Activated CD8-positive, alpha-beta T cell treated with anti-CD3 and anti-CD28 coated beads for 36 hours (primary cell): ENCODE measurements around the gene ATP6V1B1. TPM values are rescaled to one million over a fixed set of nuclear protein-coding genes. Genes with fewer than 3 reads are reported as not detected.

Experiments used
- ATAC-seq: fragments of 200-7000 bp; cut with Tn5 transposase; one replicate; pipeline ENCODE4 v1.10.0; 2021; ENCODE audit warnings: mild to moderate bottlenecking, moderate library complexity
- CTCF ChIA-PET: fragments of 350-600 bp; sonication (Branson Sonifier 250); formaldehyde crosslinking; loops from one replicate; lab custom pipeline; 2021; ENCODE audit warnings: antibody characterized with exemption; lab: Charles Lee
- POLR2A ChIA-PET: fragments of 350-600 bp; sonication (Branson Sonifier 250); formaldehyde crosslinking; loops from one replicate; lab custom pipeline; 2021; ENCODE audit warnings: antibody characterized with exemption; lab: Charles Lee
- DNase-seq: peaks from one replicate; pipeline ENCODE4 v3.0.0-alpha.2; 2020
- H3K27ac Mint-ChIP-seq: one replicate; pipeline ENCODE4 v1.8.0; 2021; ENCODE audit warnings: mild to moderate bottlenecking, mixed read lengths
- H3K27me3 Mint-ChIP-seq: one replicate; pipeline ENCODE4 v1.8.0; 2021; ENCODE audit warnings: mixed read lengths
- H3K36me3 Mint-ChIP-seq: one replicate; pipeline ENCODE4 v1.8.0; 2021; ENCODE audit warnings: low read depth, mixed read lengths
- H3K4me1 Mint-ChIP-seq: one replicate; pipeline ENCODE4 v1.8.0; 2021; ENCODE audit warnings: low read depth, mixed read lengths
- H3K4me3 Mint-ChIP-seq: one replicate; pipeline ENCODE4 v1.8.0; 2021; ENCODE audit warnings: mild to moderate bottlenecking, moderate library complexity, mixed read lengths
- H3K9me3 Mint-ChIP-seq: one replicate; pipeline ENCODE4 v1.8.0; 2021; ENCODE audit warnings: mixed read lengths
- intact Hi-C: fragments of 100-400 bp; cut with micrococcal nuclease; formaldehyde crosslinking; loops from one replicate; pipeline ENCODE4 v1.10.0; 2022
- total RNA-seq, 2 experiments: library from RNA; stranded (reverse); gene quantifications; one replicate each; pipeline ENCODE4 v1.2.3, GENCODE V29; 2021
- TF ChIP-seq, protein P1 (sequence below): fragments of 200-600 bp; IDR thresholded peaks from one replicate; pipeline ENCODE4 v1.8.0; 2022; ENCODE audit warnings: antibody characterized with exemption, mild to moderate bottlenecking

ATP6V1B1 gene
- total RNA-seq, 2 experiments from 2014 or later: not detected

DNA sequence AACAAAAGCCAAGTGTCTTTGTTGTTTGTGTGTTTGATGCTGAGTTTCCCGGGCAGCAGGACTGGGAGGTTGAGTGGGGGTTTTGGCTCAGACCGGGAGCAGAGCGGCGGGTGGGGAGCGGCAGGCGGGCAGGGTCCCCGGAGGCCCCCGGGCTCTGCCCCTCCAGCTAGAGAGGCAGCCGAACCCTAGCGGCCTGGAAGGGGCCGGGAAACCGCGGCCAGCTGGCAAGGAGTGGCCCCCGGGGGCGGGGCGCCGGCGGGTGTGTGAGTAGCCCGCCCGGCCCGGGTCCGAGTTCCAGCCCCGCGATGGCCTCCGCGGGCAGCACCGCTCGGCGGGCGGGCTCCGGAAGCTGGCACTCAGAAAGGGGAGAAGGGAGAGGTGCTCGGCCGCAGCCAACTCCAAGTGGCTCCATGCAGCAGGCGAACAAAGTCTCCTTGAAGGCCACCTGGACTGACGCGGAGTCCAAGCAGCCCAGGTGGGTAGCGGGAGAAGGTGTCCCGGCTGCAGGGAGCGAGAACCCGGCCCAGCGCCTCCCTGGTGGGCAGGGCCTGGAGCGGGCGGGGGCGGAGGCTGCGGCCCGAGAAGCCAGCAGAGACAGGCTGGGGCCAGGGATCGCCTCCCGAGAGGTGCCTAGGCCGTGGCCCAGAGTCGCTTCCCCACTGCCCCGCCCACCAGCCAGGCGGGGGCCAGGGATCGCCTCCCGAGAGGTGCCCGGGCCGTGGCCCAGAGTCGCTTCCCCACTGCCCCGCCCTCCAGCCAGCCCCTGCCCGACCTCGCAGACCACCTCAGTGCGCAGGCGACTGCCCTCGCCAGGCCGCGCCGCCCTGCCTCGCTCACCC lies 42.9 kb downstream of the ATP6V1B1 start, which contains the start of gene ANKRD53:
TSS of gene ANKRD53 (plus strand) at position 290 of the 839 bp plus-strand sequence. CDS start at position 306, 16 bp downstream.
- intact Hi-C loops: no loop called here
- POLR2A ChIA-PET: no interaction called here
- H3K27me3 Mint-ChIP-seq: no peaks in the 10 kb centered on the region

DNA sequence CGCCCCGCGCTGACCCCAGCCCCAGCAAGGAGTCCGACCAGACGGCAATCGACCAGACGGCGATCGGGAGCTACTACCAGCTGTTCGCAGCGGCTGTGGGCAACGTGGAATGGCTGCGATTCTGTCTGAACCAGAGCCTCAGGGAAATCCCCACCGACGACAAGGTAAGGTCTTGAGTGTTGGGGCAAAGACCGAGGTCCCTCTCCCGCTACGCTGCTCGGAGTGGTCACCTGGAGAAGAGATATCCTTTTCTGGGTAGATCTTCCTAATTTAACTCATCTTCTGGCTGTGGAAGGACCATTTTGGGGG lies 43.4 kb downstream of the ATP6V1B1 start:
- Mint-ChIP-seq H3K36me3 (no peaks in the 10 kb centered on the region), H3K4me1 (peaks cover 12% of the 10 kb centered on the region), H3K4me3 (peak overlapping the region; percentile 4), H3K27ac (no peak overlapping the region), H3K27me3 (no peaks in the 10 kb centered on the region), H3K9me3 (no peaks in the 10 kb centered on the region)
- TF ChIP-seq, protein P1, sequence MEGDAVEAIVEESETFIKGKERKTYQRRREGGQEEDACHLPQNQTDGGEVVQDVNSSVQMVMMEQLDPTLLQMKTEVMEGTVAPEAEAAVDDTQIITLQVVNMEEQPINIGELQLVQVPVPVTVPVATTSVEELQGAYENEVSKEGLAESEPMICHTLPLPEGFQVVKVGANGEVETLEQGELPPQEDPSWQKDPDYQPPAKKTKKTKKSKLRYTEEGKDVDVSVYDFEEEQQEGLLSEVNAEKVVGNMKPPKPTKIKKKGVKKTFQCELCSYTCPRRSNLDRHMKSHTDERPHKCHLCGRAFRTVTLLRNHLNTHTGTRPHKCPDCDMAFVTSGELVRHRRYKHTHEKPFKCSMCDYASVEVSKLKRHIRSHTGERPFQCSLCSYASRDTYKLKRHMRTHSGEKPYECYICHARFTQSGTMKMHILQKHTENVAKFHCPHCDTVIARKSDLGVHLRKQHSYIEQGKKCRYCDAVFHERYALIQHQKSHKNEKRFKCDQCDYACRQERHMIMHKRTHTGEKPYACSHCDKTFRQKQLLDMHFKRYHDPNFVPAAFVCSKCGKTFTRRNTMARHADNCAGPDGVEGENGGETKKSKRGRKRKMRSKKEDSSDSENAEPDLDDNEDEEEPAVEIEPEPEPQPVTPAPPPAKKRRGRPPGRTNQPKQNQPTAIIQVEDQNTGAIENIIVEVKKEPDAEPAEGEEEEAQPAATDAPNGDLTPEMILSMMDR: no peak
- ChIA-PET POLR2A (no interaction called here), CTCF (interaction anchor here (1.5 to 2.4 kb wide), 3 partner anchors 14 to 22 kb away, joined by 6 to 9 read pairs (median 8); no protein-coding TSS in a partner anchor)
- intact Hi-C loops: no loop called here
- ATAC-seq (no peak), DNase-seq (no peak)

More for the DNA sequence above, 42.9 kb downstream of the ATP6V1B1 start, which contains the start of gene ANKRD53:
- Mint-ChIP-seq H3K27ac (peak within 1 kb of the TSS; percentile 83), H3K4me1 (peaks cover 12% of the 10 kb centered on the region), H3K9me3 (no peaks in the 10 kb centered on the region), H3K36me3 (no peaks in the 10 kb centered on the region), H3K4me3 (peak within 1 kb of the TSS; percentile 67)
- peak; percentile 48 for ATAC-seq
- TF ChIP-seq, protein P1: no peak
- peak; percentile 39 for DNase-seq
- CTCF ChIA-PET: interaction anchor here (0.9 to 2.4 kb wide), 6 partner anchors 9 to 189 kb away, joined by 4 to 10 read pairs (median 7); no protein-coding TSS in a partner anchor

DNA sequence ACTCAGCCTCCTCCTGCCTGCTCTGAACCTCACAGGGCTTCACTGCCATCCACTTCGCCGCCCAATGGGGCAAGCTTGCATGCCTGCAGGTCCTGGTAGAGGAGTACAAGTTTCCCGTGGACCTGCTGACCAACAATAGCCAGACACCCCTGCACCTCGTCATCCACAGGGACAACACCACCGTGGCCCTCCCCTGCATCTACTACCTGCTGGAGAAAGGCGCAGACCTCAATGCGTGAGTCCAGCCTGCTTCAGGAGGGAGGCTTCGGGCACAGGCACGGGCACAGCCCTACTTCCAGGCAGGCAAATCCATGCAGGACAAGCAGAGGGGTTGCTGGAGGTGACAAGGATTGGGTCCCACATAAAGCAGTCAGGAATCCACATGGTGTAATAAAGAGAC lies 43.9 kb downstream of the ATP6V1B1 start:
- H3K36me3 Mint-ChIP-seq: no peaks in the 10 kb centered on the region
- no peak for DNase-seq
- intact Hi-C loops: no loop called here
- ChIA-PET POLR2A (no interaction called here), CTCF (interaction anchor here (0.7 to 2.6 kb wide), 5 partner anchors 15 to 31 kb away, joined by 3 to 9 read pairs (median 4); no protein-coding TSS in a partner anchor)
- H3K27me3 Mint-ChIP-seq: no peaks in the 10 kb centered on the region
- TF ChIP-seq, protein P1: no peak
- no peak for ATAC-seq
- H3K4me3 Mint-ChIP-seq: no peak overlapping the region
- H3K4me1 Mint-ChIP-seq: peaks cover 16% of the 10 kb centered on the region
- H3K9me3 Mint-ChIP-seq: no peaks in the 10 kb centered on the region
- no peak overlapping the region for H3K27ac Mint-ChIP-seq

DNA sequence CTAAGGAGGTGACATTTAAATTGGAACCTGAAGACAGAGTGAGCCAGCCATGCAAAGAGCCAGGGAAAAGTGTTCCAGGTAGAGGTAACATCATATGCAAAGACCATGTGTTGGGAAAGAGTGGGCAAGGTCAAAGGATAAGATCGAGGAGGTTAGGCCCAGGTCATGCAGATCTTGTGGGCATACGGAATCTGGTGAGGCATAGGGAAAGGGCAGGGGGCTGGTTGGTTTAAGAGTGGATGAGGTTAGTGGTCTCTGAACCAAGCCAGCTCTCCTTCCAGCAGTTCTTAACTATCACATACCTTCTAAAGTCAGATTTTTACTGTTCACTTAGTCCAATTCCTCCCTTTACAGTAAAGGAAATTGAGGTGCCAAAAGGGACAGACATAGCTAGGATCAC lies 45.7 kb downstream of the ATP6V1B1 start:
- TF ChIP-seq, protein P1: no peak
- H3K36me3 Mint-ChIP-seq: peaks cover 13% of the 10 kb centered on the region
- H3K9me3 Mint-ChIP-seq: no peaks in the 10 kb centered on the region
- ChIA-PET POLR2A (no interaction called here), CTCF (interaction anchor here (0.9 to 6.0 kb wide), 4 partner anchors 18 to 70 kb away, joined by 3 to 60 read pairs (median 6); no protein-coding TSS in a partner anchor)
- no peak overlapping the region for H3K27ac Mint-ChIP-seq
- no peak for ATAC-seq
- DNase-seq: no peak
- H3K27me3 Mint-ChIP-seq: no peaks in the 10 kb centered on the region
- H3K4me3 Mint-ChIP-seq: no peak overlapping the region
- intact Hi-C loops: no loop called here
- H3K4me1 Mint-ChIP-seq: peaks cover 21% of the 10 kb centered on the region
